ENCODE measurements around the gene TRIM67. TPM values are rescaled to one million over a fixed set of nuclear protein-coding genes. Genes with fewer than 3 reads are reported as not detected.

TRIM67 gene
- not detected in 2 replicates for total RNA-seq

DNA sequence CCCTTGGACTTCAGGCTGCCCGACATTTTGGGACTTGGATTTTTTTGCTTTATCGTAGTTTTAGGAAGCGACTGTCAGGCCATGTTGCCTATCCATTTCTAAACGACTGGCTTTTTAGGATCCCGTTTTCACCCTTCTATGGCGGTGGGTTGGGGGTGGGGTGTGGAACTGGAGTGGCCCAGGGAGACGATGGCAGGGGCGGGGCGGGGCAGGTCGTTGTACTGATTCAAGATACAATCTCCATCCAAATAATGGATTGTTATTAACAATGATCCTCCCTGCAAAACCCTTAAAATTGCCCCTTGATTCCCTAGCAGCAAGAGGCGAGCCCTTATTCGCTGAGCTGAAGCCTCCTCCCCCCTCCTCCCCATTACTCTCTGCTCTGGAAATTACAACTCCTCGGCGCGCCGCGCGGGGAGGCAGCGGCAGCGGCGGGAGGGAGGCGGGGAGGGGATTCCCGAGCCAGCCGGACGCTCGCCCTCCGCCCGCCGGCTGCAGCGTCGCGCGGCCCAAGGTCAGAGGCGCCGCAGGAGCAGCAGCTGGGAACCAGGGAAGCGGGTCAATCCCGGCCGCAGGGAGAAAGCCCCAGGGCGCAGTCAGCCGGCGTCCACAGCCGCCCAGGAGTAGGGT lies at the start of gene TRIM67:
TSS of gene TRIM67 (plus strand) at position 392 of the 630 bp plus-strand sequence. CDS start 912 bp downstream, outside the sequence.

GRCh38 chr1:231240883-231241735 lies 79.3 kb downstream of the TRIM67 start, which contains the start of gene GNPAT:
Gene GNPAT (plus strand): TSS chr1:231241212. CDS start chr1:231241379, 167 bp downstream.

Other genes starting within 250 kb of the TRIM67 start
- gene TTC13, start 183.2 kb upstream of the TRIM67 start, total RNA-seq: 20.8 and 30.6 TPM in 2 replicates
- gene ARV1, start 183.0 kb upstream of the TRIM67 start, total RNA-seq: 11.3 and 15.7 TPM in 2 replicates
- gene FAM89A, start 121.8 kb upstream of the TRIM67 start, total RNA-seq: 2.9 and 6.2 TPM in 2 replicates
- 49.3 and 54.8 TPM in 2 replicates for gene GNPAT, start 79.2 kb downstream of the TRIM67 start, total RNA-seq
- gene EXOC8, start 175.8 kb downstream of the TRIM67 start, total RNA-seq: 16.0 and 20.7 TPM in 2 replicates
- 11.6 and 16.8 TPM in 2 replicates for gene SPRTN, start 176.2 kb downstream of the TRIM67 start, total RNA-seq

Measured in smooth muscle cell of the umbilical artery (primary cell).